Measurements from ENCODE around the gene VSIG10L. TPM values are rescaled to one million over a fixed set of nuclear protein-coding genes. Genes with fewer than 3 reads are reported as not detected.

Gene VSIG10L
- total RNA-seq, 1 experiment from 2014 or later, result 11.6 TPM

DNA sequence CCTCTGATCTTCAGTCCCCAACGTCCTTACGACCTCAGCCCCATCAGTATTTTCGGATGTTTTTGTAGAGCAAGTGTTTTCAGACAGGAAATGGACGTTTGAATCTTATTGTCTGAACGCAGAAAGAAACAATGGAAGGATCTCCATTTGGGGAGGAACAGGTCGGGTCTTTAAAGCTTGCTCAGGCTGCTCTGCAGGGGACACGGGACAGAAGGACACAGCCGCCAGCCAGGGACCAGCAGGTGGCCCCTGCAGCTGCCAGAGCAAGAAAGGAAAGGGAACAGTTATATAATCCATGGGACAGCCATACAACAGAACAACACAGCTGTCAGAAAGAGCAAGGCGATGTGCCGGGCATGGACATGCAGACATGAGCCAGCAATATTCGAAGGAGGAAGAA lies 49.0 kb downstream of the VSIG10L start:
- ATAC-seq, result peak; percentile 21
- H3K9me3 Mint-ChIP-seq, result peaks cover 10% of the 10 kb centered on the region; the same call in 1 of the 2 replicates
- H3K27me3 Mint-ChIP-seq (ENCODE audit: low read depth), result peaks cover 5% of the 10 kb centered on the region; the same call in 1 of the 2 replicates
- H3K4me3 Mint-ChIP-seq, result peak overlapping the region; percentile 13; the same call in 1 of the 2 replicates
- TF ChIP-seq ZNF423 (CRISPR knock-in tag; IDR thresholded peaks at IDR 0.05), result 0 out of 2 replicates have a peak, but pooled peaks have one; percentile 3
- TF ChIP-seq, protein P1, sequence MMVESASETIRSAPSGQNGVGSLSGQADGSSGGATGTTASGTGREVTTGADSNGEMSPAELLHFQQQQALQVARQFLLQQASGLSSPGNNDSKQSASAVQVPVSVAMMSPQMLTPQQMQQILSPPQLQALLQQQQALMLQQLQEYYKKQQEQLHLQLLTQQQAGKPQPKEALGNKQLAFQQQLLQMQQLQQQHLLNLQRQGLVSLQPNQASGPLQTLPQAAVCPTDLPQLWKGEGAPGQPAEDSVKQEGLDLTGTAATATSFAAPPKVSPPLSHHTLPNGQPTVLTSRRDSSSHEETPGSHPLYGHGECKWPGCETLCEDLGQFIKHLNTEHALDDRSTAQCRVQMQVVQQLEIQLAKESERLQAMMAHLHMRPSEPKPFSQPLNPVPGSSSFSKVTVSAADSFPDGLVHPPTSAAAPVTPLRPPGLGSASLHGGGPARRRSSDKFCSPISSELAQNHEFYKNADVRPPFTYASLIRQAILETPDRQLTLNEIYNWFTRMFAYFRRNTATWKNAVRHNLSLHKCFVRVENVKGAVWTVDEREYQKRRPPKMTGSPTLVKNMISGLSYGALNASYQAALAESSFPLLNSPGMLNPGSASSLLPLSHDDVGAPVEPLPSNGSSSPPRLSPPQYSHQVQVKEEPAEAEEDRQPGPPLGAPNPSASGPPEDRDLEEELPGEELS (CRISPR knock-in tag; IDR thresholded peaks at IDR 0.05), result no peak
- TF ChIP-seq, protein P2, sequence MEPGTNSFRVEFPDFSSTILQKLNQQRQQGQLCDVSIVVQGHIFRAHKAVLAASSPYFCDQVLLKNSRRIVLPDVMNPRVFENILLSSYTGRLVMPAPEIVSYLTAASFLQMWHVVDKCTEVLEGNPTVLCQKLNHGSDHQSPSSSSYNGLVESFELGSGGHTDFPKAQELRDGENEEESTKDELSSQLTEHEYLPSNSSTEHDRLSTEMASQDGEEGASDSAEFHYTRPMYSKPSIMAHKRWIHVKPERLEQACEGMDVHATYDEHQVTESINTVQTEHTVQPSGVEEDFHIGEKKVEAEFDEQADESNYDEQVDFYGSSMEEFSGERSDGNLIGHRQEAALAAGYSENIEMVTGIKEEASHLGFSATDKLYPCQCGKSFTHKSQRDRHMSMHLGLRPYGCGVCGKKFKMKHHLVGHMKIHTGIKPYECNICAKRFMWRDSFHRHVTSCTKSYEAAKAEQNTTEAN (CRISPR knock-in tag; IDR thresholded peaks at IDR 0.05), result no peak
- POLR2A ChIA-PET, result interaction anchor here (0.6 to 0.7 kb wide), 2 partner anchors 75 to 127 kb away, joined by 3 to 5 read pairs; no protein-coding TSS in a partner anchor
- H3K36me3 Mint-ChIP-seq, result no peaks in the 10 kb centered on the region
- DNase-seq (ENCODE audit: low spot score), result no peak
- peak overlapping the region; percentile 50 for H3K27ac Mint-ChIP-seq
- H3K4me1 Mint-ChIP-seq, result peaks cover 54% of the 10 kb centered on the region
- CTCF ChIA-PET, result interaction anchor here (0.9 to 3.9 kb wide), 7 partner anchors 11 to 368 kb away, joined by 3 to 16 read pairs (median 4); no protein-coding TSS in a partner anchor

DNA sequence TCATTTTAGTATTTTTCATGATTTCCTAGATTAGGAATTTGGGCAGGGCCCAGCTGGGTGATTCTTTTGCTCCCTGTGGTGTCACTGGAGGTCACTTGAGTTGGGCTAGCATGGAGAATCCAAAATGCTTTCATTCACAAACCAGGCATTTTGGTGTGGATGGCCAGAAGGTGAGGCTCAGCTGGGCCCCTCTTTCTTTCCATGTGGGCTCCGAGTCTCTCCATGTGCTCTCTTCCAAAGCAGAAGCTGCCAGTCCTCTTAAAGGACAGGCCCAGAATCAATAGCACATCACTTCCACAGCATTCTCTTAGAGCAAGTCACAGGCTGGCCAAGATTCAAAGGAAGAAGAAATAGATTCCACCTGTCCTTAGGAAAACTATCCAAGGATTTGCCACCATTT lies 52.3 kb downstream of the VSIG10L start:
- CTCF ChIA-PET, result no interaction called here

More for the DNA sequence above, 52.3 kb downstream of the VSIG10L start:
- ATAC-seq (no peak), DNase-seq (ENCODE audit: low spot score) (no peak)
- Mint-ChIP-seq H3K27me3 (ENCODE audit: low read depth) (peaks cover 7% of the 10 kb centered on the region; the same call in 1 of the 2 replicates), H3K27ac (no peak overlapping the region), H3K9me3 (peaks cover 10% of the 10 kb centered on the region; the same call in 1 of the 2 replicates), H3K4me3 (no peak overlapping the region), H3K4me1 (peaks cover 28% of the 10 kb centered on the region), H3K36me3 (no peaks in the 10 kb centered on the region)
- TF ChIP-seq SP1 (CRISPR knock-in tag; conservative IDR thresholded peaks at IDR 0.05) (no peak), ZNF416 (CRISPR knock-in tag; IDR thresholded peaks at IDR 0.05) (no peak), CBFB (CRISPR knock-in tag; IDR thresholded peaks at IDR 0.05; ENCODE audit: low read depth) (no peak), FOXP1 (CRISPR knock-in tag; IDR thresholded peaks at IDR 0.05; ENCODE audit: borderline replicate concordance) (no peak), NFE2L1 (CRISPR knock-in tag; IDR thresholded peaks at IDR 0.05) (no peak)
- TF ChIP-seq, protein P3, sequence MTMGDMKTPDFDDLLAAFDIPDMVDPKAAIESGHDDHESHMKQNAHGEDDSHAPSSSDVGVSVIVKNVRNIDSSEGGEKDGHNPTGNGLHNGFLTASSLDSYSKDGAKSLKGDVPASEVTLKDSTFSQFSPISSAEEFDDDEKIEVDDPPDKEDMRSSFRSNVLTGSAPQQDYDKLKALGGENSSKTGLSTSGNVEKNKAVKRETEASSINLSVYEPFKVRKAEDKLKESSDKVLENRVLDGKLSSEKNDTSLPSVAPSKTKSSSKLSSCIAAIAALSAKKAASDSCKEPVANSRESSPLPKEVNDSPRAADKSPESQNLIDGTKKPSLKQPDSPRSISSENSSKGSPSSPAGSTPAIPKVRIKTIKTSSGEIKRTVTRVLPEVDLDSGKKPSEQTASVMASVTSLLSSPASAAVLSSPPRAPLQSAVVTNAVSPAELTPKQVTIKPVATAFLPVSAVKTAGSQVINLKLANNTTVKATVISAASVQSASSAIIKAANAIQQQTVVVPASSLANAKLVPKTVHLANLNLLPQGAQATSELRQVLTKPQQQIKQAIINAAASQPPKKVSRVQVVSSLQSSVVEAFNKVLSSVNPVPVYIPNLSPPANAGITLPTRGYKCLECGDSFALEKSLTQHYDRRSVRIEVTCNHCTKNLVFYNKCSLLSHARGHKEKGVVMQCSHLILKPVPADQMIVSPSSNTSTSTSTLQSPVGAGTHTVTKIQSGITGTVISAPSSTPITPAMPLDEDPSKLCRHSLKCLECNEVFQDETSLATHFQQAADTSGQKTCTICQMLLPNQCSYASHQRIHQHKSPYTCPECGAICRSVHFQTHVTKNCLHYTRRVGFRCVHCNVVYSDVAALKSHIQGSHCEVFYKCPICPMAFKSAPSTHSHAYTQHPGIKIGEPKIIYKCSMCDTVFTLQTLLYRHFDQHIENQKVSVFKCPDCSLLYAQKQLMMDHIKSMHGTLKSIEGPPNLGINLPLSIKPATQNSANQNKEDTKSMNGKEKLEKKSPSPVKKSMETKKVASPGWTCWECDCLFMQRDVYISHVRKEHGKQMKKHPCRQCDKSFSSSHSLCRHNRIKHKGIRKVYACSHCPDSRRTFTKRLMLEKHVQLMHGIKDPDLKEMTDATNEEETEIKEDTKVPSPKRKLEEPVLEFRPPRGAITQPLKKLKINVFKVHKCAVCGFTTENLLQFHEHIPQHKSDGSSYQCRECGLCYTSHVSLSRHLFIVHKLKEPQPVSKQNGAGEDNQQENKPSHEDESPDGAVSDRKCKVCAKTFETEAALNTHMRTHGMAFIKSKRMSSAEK (CRISPR knock-in tag; IDR thresholded peaks at IDR 0.05; ENCODE audit: borderline replicate concordance), result no peak
- TF ChIP-seq, protein P4, sequence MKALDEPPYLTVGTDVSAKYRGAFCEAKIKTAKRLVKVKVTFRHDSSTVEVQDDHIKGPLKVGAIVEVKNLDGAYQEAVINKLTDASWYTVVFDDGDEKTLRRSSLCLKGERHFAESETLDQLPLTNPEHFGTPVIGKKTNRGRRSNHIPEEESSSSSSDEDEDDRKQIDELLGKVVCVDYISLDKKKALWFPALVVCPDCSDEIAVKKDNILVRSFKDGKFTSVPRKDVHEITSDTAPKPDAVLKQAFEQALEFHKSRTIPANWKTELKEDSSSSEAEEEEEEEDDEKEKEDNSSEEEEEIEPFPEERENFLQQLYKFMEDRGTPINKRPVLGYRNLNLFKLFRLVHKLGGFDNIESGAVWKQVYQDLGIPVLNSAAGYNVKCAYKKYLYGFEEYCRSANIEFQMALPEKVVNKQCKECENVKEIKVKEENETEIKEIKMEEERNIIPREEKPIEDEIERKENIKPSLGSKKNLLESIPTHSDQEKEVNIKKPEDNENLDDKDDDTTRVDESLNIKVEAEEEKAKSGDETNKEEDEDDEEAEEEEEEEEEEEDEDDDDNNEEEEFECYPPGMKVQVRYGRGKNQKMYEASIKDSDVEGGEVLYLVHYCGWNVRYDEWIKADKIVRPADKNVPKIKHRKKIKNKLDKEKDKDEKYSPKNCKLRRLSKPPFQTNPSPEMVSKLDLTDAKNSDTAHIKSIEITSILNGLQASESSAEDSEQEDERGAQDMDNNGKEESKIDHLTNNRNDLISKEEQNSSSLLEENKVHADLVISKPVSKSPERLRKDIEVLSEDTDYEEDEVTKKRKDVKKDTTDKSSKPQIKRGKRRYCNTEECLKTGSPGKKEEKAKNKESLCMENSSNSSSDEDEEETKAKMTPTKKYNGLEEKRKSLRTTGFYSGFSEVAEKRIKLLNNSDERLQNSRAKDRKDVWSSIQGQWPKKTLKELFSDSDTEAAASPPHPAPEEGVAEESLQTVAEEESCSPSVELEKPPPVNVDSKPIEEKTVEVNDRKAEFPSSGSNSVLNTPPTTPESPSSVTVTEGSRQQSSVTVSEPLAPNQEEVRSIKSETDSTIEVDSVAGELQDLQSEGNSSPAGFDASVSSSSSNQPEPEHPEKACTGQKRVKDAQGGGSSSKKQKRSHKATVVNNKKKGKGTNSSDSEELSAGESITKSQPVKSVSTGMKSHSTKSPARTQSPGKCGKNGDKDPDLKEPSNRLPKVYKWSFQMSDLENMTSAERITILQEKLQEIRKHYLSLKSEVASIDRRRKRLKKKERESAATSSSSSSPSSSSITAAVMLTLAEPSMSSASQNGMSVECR (CRISPR knock-in tag; IDR thresholded peaks at IDR 0.05; ENCODE audit: borderline replicate concordance), result no peak
- POLR2A ChIA-PET, result no interaction called here

Data from WTC11 (cell line).